Activated CD8-positive, alpha-beta T cell treated with anti-CD3 and anti-CD28 coated beads for 36 hours (primary cell): ENCODE data around the gene CYP27C1. TPM values are rescaled to one million over a fixed set of nuclear protein-coding genes. Genes with fewer than 3 reads are reported as not detected.
"Not testable (repeated sequence)": the region's sequence is repeated elsewhere in the genome, so short reads cannot be mapped to it uniquely, and the experiment has no call there.

Source experiments
- ATAC-seq: fragments of 200-7000 bp; cut with Tn5 transposase; one replicate; pipeline ENCODE4 v1.10.0; 2021; ENCODE audit warnings: mild to moderate bottlenecking, moderate library complexity
- CTCF ChIA-PET: fragments of 350-600 bp; sonication (Branson Sonifier 250); formaldehyde crosslinking; loops from one replicate; lab custom pipeline; 2021; ENCODE audit warnings: antibody characterized with exemption; lab: Charles Lee
- POLR2A ChIA-PET: fragments of 350-600 bp; sonication (Branson Sonifier 250); formaldehyde crosslinking; loops from one replicate; lab custom pipeline; 2021; ENCODE audit warnings: antibody characterized with exemption; lab: Charles Lee
- DNase-seq: peaks from one replicate; pipeline ENCODE4 v3.0.0-alpha.2; 2020
- H3K27ac Mint-ChIP-seq: one replicate; pipeline ENCODE4 v1.8.0; 2021; ENCODE audit warnings: mild to moderate bottlenecking, mixed read lengths
- H3K27me3 Mint-ChIP-seq: one replicate; pipeline ENCODE4 v1.8.0; 2021; ENCODE audit warnings: mixed read lengths
- H3K36me3 Mint-ChIP-seq: one replicate; pipeline ENCODE4 v1.8.0; 2021; ENCODE audit warnings: low read depth, mixed read lengths
- H3K4me1 Mint-ChIP-seq: one replicate; pipeline ENCODE4 v1.8.0; 2021; ENCODE audit warnings: low read depth, mixed read lengths
- H3K4me3 Mint-ChIP-seq: one replicate; pipeline ENCODE4 v1.8.0; 2021; ENCODE audit warnings: mild to moderate bottlenecking, moderate library complexity, mixed read lengths
- H3K9me3 Mint-ChIP-seq: one replicate; pipeline ENCODE4 v1.8.0; 2021; ENCODE audit warnings: mixed read lengths
- CTCF ChIP-seq: fragments of 200-600 bp; IDR thresholded peaks from one replicate; pipeline ENCODE4 v1.8.0; 2022; ENCODE audit warnings: antibody characterized with exemption, mild to moderate bottlenecking
- intact Hi-C: fragments of 100-400 bp; cut with micrococcal nuclease; formaldehyde crosslinking; loops from one replicate; pipeline ENCODE4 v1.10.0; 2022
- total RNA-seq, 2 experiments: library from RNA; stranded (reverse); gene quantifications; one replicate each; pipeline ENCODE4 v1.2.3, GENCODE V29; 2021

Gene CYP27C1
- total RNA-seq, 2 experiments from 2014 or later = not detected

DNA sequence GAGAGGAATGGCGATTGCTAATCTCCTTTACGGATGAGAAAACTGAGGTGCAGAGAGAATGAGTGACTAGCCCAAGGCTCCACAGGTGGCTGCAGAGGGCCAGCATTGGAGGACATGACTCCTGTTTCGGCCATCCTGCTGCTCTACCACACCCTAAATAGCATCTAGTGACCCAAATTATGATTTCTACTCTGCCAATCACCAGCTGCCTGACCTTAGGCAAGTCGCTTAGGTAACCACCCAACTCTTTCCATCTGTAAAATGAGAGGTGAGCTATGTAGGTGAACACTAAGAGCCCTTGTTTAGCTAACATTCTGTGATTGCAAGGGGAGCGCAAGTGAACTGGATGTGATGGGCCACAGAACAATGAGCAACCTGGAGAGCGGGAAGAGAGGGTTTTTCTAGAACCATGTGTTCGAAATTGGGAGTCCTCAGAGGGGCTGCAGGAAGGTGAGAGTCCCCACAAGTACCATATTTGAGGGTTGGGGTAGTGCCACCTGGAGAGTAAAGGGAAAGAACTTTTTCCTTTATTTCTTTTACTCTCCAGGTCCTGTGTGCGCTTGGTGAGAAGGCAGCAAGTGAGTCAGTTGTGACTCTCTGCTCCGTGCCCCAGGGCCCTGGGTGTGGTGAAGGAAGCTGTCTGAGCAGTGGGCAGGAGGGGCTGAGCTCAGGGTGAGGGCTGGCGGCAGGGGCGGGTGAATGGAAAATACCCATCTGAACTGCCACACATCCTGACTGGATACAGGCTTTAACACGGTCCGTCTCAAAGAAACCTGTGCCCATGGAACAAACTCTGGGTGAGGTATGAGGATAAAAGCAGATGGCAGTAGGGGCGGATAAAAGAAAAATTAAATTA lies 2.4 kb downstream of the CYP27C1 start:
- peaks cover 19% of the 10 kb centered on the region for H3K4me1 Mint-ChIP-seq
- ATAC-seq = peak; percentile 71
- CTCF ChIA-PET = interaction anchor here (1.0 to 1.8 kb wide), 4 partner anchors 21 to 150 kb away, joined by 3 to 8 read pairs (median 5); no protein-coding TSS in a partner anchor
- peak; percentile 36 for DNase-seq
- no peak overlapping the region for H3K4me3 Mint-ChIP-seq
- POLR2A ChIA-PET = no interaction called here
- H3K36me3 Mint-ChIP-seq = no peaks in the 10 kb centered on the region
- peaks cover 5% of the 10 kb centered on the region for H3K9me3 Mint-ChIP-seq
- TF ChIP-seq CTCF = no peak
- peaks cover 40% of the 10 kb centered on the region for H3K27me3 Mint-ChIP-seq
- intact Hi-C loops = no loop called here
- no peak overlapping the region for H3K27ac Mint-ChIP-seq

DNA sequence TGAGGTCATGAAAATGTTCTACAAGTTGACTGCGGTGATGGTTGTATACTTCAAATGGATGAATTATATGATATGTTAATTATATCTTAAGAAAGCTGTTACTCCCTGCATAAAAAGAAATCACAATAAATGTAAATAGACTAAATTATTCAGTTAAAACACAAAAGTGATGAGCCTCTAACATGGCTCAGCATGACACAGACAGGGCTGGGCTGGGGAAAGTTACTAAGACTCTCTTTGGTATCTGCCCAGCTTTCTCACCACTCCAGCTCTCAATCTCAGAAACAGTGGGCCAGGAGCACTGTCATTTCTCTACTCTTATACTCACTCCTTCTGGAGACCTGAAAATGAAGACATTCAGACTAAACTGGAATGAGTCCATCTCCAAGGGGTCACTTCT lies 3.5 kb downstream of the CYP27C1 start:
- Mint-ChIP-seq H3K4me3 (no peak overlapping the region), H3K27ac (no peak overlapping the region), H3K4me1 (peaks cover 19% of the 10 kb centered on the region), H3K9me3 (peaks cover 5% of the 10 kb centered on the region), H3K27me3 (peaks cover 42% of the 10 kb centered on the region), H3K36me3 (no peaks in the 10 kb centered on the region)
- intact Hi-C loops = no loop called here
- ChIA-PET CTCF (interaction anchor here (0.9 to 1.8 kb wide), 5 partner anchors 9 to 149 kb away, joined by 3 to 8 read pairs (median 4); no protein-coding TSS in a partner anchor), POLR2A (no interaction called here)
- DNase-seq (no peak), ATAC-seq (no peak)
- TF ChIP-seq CTCF = no peak

DNA sequence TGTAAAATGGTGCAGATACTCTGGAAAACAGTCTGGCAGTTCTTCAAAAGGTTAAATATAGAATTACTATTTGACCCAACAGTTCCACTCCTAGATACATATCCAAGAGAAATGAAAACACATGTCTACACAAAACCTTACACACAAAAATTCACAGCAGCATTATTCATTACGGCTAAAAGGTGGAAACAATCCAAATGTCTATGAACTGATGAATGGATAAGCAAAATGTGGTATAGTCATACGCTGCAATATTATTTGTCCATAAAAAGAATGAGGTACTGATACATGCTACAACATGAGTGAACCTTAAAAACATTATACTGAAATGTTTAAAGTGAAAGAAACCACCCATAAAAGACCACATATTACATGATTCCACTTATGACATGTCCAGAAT lies 4.0 kb downstream of the CYP27C1 start:
- H3K4me1 Mint-ChIP-seq = peaks cover 19% of the 10 kb centered on the region

GRCh38 chr2:127214201-127214600 lies 5.9 kb downstream of the CYP27C1 start:
- Mint-ChIP-seq H3K27me3 (peaks cover 41% of the 10 kb centered on the region), H3K4me1 (peaks cover 10% of the 10 kb centered on the region)
- H3K4me3 Mint-ChIP-seq, intact Hi-C loops, H3K9me3 Mint-ChIP-seq, DNase-seq, POLR2A ChIA-PET, CTCF ChIA-PET, H3K27ac Mint-ChIP-seq, H3K36me3 Mint-ChIP-seq, ATAC-seq: not testable (repeated sequence)

More for the DNA sequence above, 4.0 kb downstream of the CYP27C1 start:
- Mint-ChIP-seq H3K9me3 (peaks cover 5% of the 10 kb centered on the region), H3K27ac (no peak overlapping the region), H3K36me3 (no peaks in the 10 kb centered on the region), H3K27me3 (peaks cover 42% of the 10 kb centered on the region), H3K4me3 (no peak overlapping the region)
- intact Hi-C loops = no loop called here
- CTCF ChIA-PET = interaction anchor here (0.9 to 1.8 kb wide), 2 partner anchors 9 to 148 kb away, joined by 3 to 6 read pairs; no protein-coding TSS in a partner anchor
- ATAC-seq = no peak
- POLR2A ChIA-PET = no interaction called here
- TF ChIP-seq CTCF = no peak
- no peak for DNase-seq

DNA sequence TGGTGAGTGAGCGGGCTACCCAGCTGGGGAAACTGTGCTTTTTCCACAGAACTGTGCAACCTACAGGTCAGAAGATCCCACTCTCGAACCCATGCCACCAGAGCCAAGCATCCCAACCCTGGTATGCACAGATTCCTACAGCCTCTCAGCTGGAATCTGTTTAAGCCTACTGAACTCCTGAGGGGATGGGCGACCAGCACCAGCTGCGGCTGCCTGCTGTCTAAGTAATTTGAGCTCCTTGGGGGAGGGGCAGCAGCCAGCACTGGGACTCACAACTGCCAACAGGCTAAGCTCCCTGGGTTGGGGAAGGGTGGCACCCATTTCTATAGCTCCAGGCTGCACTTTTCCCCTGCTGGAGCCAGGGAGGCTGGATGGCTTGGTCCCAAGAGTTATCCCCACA lies 11.8 kb downstream of the CYP27C1 start:
- Mint-ChIP-seq H3K27me3 (peaks cover 18% of the 10 kb centered on the region), H3K36me3 (no peaks in the 10 kb centered on the region), H3K27ac (no peak overlapping the region), H3K4me3 (no peak overlapping the region), H3K4me1 (no peaks in the 10 kb centered on the region), H3K9me3 (no peaks in the 10 kb centered on the region)
- intact Hi-C loops = no loop called here
- CTCF ChIA-PET = no interaction called here
- no peak for DNase-seq
- no peak for ATAC-seq
- POLR2A ChIA-PET = no interaction called here
- no peak for TF ChIP-seq CTCF
